ENCODE results near the gene GGACT. TPM values are rescaled to one million over a fixed set of nuclear protein-coding genes. Genes with fewer than 3 reads are reported as not detected.
"Not testable (repeated sequence)": the region's sequence is repeated elsewhere in the genome, so short reads cannot be mapped to it uniquely, and the experiment has no call there.

Gene GGACT
- total RNA-seq, 4 donors from 2014 or later, result 1.9 to 8.7 (median 5.6) TPM

GRCh38 chr13:100619940-100620339, 31.4 kb upstream of the GGACT start:
- Histone ChIP-seq H3K4me1 (no peaks in the 10 kb centered on the region), H3K9me3 (no peaks in the 10 kb centered on the region), H3K27me3 (no peaks in the 10 kb centered on the region), H3K27ac (no peak overlapping the region), H3K36me3 (no peaks in the 10 kb centered on the region), H3K4me3 (replicated peaks in 1 of 3) (no peak overlapping the region)
- DNase-seq, result no peak
- TF ChIP-seq POLR2A (IDR thresholded peaks at IDR 0.05) (no peak), CTCF (IDR thresholded peaks at IDR 0.05) (no peak)
- intact Hi-C loops (cut with DNase I), result no loop called here
- WGBS, 2 donors, result 91 to 98% methylated on average over 2 of the region's 2 CpGs

GRCh38 chr13:100618897-100619296, 30.3 kb upstream of the GGACT start:
- H3K27ac ChIP-seq; H3K36me3 ChIP-seq; H3K4me3 ChIP-seq (replicated peaks in 1 of 3); DNase-seq; H3K4me1 ChIP-seq; H3K27me3 ChIP-seq; intact Hi-C loops (cut with DNase I); H3K9me3 ChIP-seq: not testable (repeated sequence)
- 96 to 98% methylated on average over 19 to 23 of the region's 24 CpGs for WGBS, 2 donors

- peaks cover 7% of the 10 kb centered on the region in 2 donors for H3K4me1 ChIP-seq
- H3K4me3 ChIP-seq (replicated peaks in 1 of 3), result no peak overlapping the region
- intact Hi-C loops (cut with DNase I), result no loop called here
- WGBS, 2 donors, result 92 to 96% methylated on average over 5 of the region's 5 CpGs
- no peak for TF ChIP-seq POLR2A (IDR thresholded peaks at IDR 0.05)
- no peak for TF ChIP-seq CTCF (IDR thresholded peaks at IDR 0.05)
- H3K9me3 ChIP-seq, result no peaks in the 10 kb centered on the region
- DNase-seq, result no peak
- H3K27me3 ChIP-seq, result no peaks in the 10 kb centered on the region
- no peak overlapping the region for H3K27ac ChIP-seq
- no peaks in the 10 kb centered on the region for H3K36me3 ChIP-seq
Observed at GRCh38 chr13:100613031-100613430, 24.4 kb upstream of the GGACT start.

GRCh38 chr13:100611678-100612492, 23.3 kb upstream of the GGACT start:
- Histone ChIP-seq H3K9me3 (no peaks in the 10 kb centered on the region), H3K36me3 (no peaks in the 10 kb centered on the region), H3K27me3 (no peaks in the 10 kb centered on the region), H3K27ac (peak overlapping the region in 1 of 3 donors; percentile 6), H3K4me3 (replicated peaks in 1 of 3) (no peak overlapping the region), H3K4me1 (peaks cover 7% of the 10 kb centered on the region in 2 donors)
- intact Hi-C loops (cut with DNase I), result no loop called here
- WGBS, 2 donors, result 55 to 76% methylated on average over 9 of the region's 9 CpGs
- TF ChIP-seq POLR2A (IDR thresholded peaks at IDR 0.05), result no peak
- TF ChIP-seq CTCF (IDR thresholded peaks at IDR 0.05), result no peak
- DNase-seq, result peak in 1 of 2 donors; percentile 33

- intact Hi-C loops (cut with DNase I), result no loop called here
Observed at GRCh38 chr13:100610391-100611347, 22.1 kb upstream of the GGACT start.

More at GRCh38 chr13:100610391-100611347, 22.1 kb upstream of the GGACT start:
- Histone ChIP-seq H3K27me3 (no peaks in the 10 kb centered on the region), H3K9me3 (no peaks in the 10 kb centered on the region), H3K4me1 (peaks cover 7% of the 10 kb centered on the region in 2 donors), H3K4me3 (replicated peaks in 1 of 3) (no peak overlapping the region), H3K27ac (peak overlapping the region in 2 of 3 donors; percentile 38 to 47), H3K36me3 (no peaks in the 10 kb centered on the region)
- no peak for TF ChIP-seq CTCF (IDR thresholded peaks at IDR 0.05)
- TF ChIP-seq POLR2A (IDR thresholded peaks at IDR 0.05), result no peak
- 54 to 55% methylated on average over 6 of the region's 6 CpGs for WGBS, 2 donors
- DNase-seq, result peak; percentile 20 to 47

Data from thyroid gland (tissue), 4 donors.